PC-3 (cell line): Measurements from ENCODE around the gene CATSPER4.

Experiments
- CTCF ChIP-seq: fragments of 300-600 bp; sonication (generic); conservative IDR thresholded peaks from 2 replicates; pipeline ENCODE4 v1.5.1; 2017; ENCODE audit warnings: antibody characterized with exemption, low read depth, mild to moderate bottlenecking, low read length
- EZH2 ChIP-seq: fragments of 300-600 bp; sonication (generic); IDR thresholded peaks from one replicate; pipeline ENCODE4 v1.6.1; 2017; ENCODE audit warnings: antibody characterized with exemption, mild to moderate bottlenecking, low read length; ENCODE audit not compliant: unreplicated experiment
- EZH2phosphoT487 ChIP-seq: fragments of 300-600 bp; sonication (generic); IDR thresholded peaks from 2 replicates; pipeline ENCODE4 v1.6.1; 2018; ENCODE audit warnings: mild to moderate bottlenecking, antibody characterized with exemption, low read length, borderline replicate concordance

GRCh38 chr1:26145960-26146294, 44.5 kb upstream of the CATSPER4 start:
- TF ChIP-seq CTCF, result no peak
- no peak for TF ChIP-seq EZH2
- no peak for TF ChIP-seq EZH2phosphoT487
